Kidney (tissue), 14 donors: ENCODE measurements around the gene EN1. TPM values are rescaled to one million over a fixed set of nuclear protein-coding genes. Genes with fewer than 3 reads are reported as not detected.

Experiments used
- DNase-seq, 5 donors: peaks; one replicate each; pipeline ENCODE4 v3.0.0-alpha.2; 2013 to 2020
- FAIRE-seq: peaks from 2 replicates; lab custom pipeline; 2012; peaks lifted over from hg19 to GRCh38; lab: Jason Lieb, UNC
- H3K27ac ChIP-seq, 2 donors: one replicate each; pipeline ENCODE4 v1.7.0; 2013; ENCODE audit warnings: low read depth in 2 of 2, low read length in 2 of 2, inconsistent platforms in 1 of 2
- H3K27me3 ChIP-seq: one replicate; pipeline ENCODE4 v1.7.1; 2013; ENCODE audit warnings: low read length, inconsistent platforms; ENCODE audit not compliant: control insufficient read depth, insufficient read depth
- H3K36me3 ChIP-seq, 3 donors: one replicate each; pipeline versions ENCODE4 v1.7.0 to v1.7.1; 2013; ENCODE audit warnings: low read length in 3 of 3, control low read depth in 1 of 3, inconsistent platforms in 1 of 3; ENCODE audit not compliant: insufficient read depth in 3 of 3, control insufficient read depth in 2 of 3
- H3K4me1 ChIP-seq, 3 donors: one replicate each; pipeline versions ENCODE4 v1.7.0 to v1.7.1; 2013; ENCODE audit warnings: low read length in 3 of 3, inconsistent platforms in 1 of 3, low read depth in 1 of 3; ENCODE audit not compliant: control insufficient read depth in 2 of 3, insufficient read depth in 2 of 3
- H3K4me3 ChIP-seq, 3 donors: one replicate each; pipeline versions ENCODE4 v1.7.0 to v1.8.1; 2013; ENCODE audit warnings: low read length in 3 of 3, control low read depth in 1 of 3, inconsistent platforms in 1 of 3
- H3K9ac ChIP-seq, 3 donors: one replicate each; pipeline versions ENCODE4 v1.7.0 to v1.7.1; 2013; ENCODE audit warnings: low read length in 3 of 3, control low read depth in 1 of 3, inconsistent platforms in 1 of 3
- H3K9me3 ChIP-seq, 3 donors: one replicate each; pipeline versions ENCODE4 v1.7.0 to v1.7.1; 2013; ENCODE audit warnings: low read length in 3 of 3, control low read depth in 1 of 3, inconsistent platforms in 1 of 3; ENCODE audit not compliant: control insufficient read depth in 2 of 3, insufficient read depth in 1 of 3
- CTCF ChIP-seq: IDR thresholded peaks from 3 replicates; pipeline ENCODE4 v1.5.1; 2012; ENCODE audit warnings: mild to moderate bottlenecking, moderate library complexity, borderline replicate concordance; ENCODE audit not compliant: insufficient read depth; ENCODE audit errors: extremely low read depth
- intact Hi-C: fragments of 100-400 bp; cut with DNase I; formaldehyde crosslinking; loops from one replicate; pipeline ENCODE4 v1.11.1; 2022
- polyA plus RNA-seq: library from polyadenylated mRNA; stranded (reverse); fragments of 350-450 nt; fragmentation: Illumina TruSeq; extraction: RNeasy Lipid Tissue Mini Kit (QIAGEN cat#74804); gene quantifications from one replicate; pipeline ENCODE4 v1.2.3, GENCODE V29; 2014; ENCODE audit warnings: low read depth, low replicate concordance; ENCODE audit not compliant: insufficient read depth
- total RNA-seq: library from RNA; stranded (reverse); fragmentation: NEBNext Ultra II Directional; extraction: Animal tissue kit (Norgen Biotek cat#: 25700); gene quantifications from one replicate; pipeline ENCODE4 v1.2.1, GENCODE V29; 2021
- donor health status: control.
- donor health status: control.
- donor health status: control.
- donor health status: control.
- donor health status: control.
- donor health status: DM: yes; HTN: yes; CAD: no.
- donor health status: Normal renal cell carcinoma (clear cell type).

Gene EN1
- total and polyA plus RNA-seq, 2 donors from 2014 or later = 0.16 TPM; not detected in 1

GRCh38 chr2:118794546-118794945, 52.9 kb downstream of the EN1 start:
- Histone ChIP-seq H3K9ac (no peak overlapping the region), H3K27ac (no peak overlapping the region), H3K4me3 (no peak overlapping the region), H3K9me3 (no peaks in the 10 kb centered on the region), H3K36me3 (no peaks in the 10 kb centered on the region), H3K27me3 (no peaks in the 10 kb centered on the region), H3K4me1 (no peaks in the 10 kb centered on the region)
- DNase-seq (no peak), FAIRE-seq (no peak)
- TF ChIP-seq CTCF = no peak
- intact Hi-C loops = no loop called here

Other genes with a start within 250 kb of the EN1 start
- gene MARCO, start 94.5 kb upstream of the EN1 start, total RNA-seq = 4.6 TPM
- 0.65 TPM for gene MARCO, start 94.5 kb upstream of the EN1 start, polyA plus RNA-seq